Testis (tissue), 2 donors: ENCODE measurements around the gene SNRNP40.

ENCODE experiments used
- CTCF ChIP-seq, 3 experiments: fragments of 450-650 bp in 2 of 3; fragments of 200-600 bp in 1 of 3; sonication (generic) in 1 of 3; IDR thresholded peaks; one replicate each; pipeline ENCODE4 v1.5.1; 2016 to 2019; ENCODE audit warnings: antibody characterized with exemption in 3 of 3, mild to moderate bottlenecking in 2 of 3, moderate library complexity in 1 of 3
- POLR2A ChIP-seq: fragments of 450-650 bp; IDR thresholded peaks from one replicate; pipeline ENCODE4 v1.6.1; 2017; ENCODE audit warnings: antibody characterized with exemption, mild to moderate bottlenecking, moderate library complexity

- TF ChIP-seq POLR2A (no peak), CTCF (IDR thresholded peaks at IDR 0.05) (no peak)
These were observed 29.9 kb upstream of the SNRNP40 start for GRCh38 chr1:31326461-31326860.
